Neural crest cell (in vitro differentiated cells): ENCODE results near the gene TMEM231. TPM values are rescaled to one million over a fixed set of nuclear protein-coding genes. Genes with fewer than 3 reads are reported as not detected.
"Not testable (repeated sequence)": the region's sequence is repeated elsewhere in the genome, so short reads cannot be mapped to it uniquely, and the experiment has no call there.

ENCODE experiments used
- DNase-seq: peaks from one replicate; pipeline ENCODE4 v3.0.0; 2021; ENCODE audit warnings: low read depth, mixed read lengths, low spot score
- H3K27ac Mint-ChIP-seq: one replicate; pipeline ENCODE4 v1.8.0; 2021; ENCODE audit warnings: mild to moderate bottlenecking, mixed read lengths; ENCODE audit not compliant: unreplicated experiment
- H3K27me3 Mint-ChIP-seq: 2 replicates; pipeline ENCODE4 v1.8.0; 2021; ENCODE audit warnings: low read depth, mild to moderate bottlenecking, mixed read lengths
- H3K36me3 Mint-ChIP-seq: 2 replicates; pipeline ENCODE4 v1.8.0; 2021; ENCODE audit warnings: low read depth, mild to moderate bottlenecking, mixed read lengths
- H3K4me1 Mint-ChIP-seq: 2 replicates; pipeline ENCODE4 v1.8.0; 2021; ENCODE audit warnings: mixed read lengths
- H3K4me3 Mint-ChIP-seq: one replicate; pipeline ENCODE4 v1.8.0; 2021; ENCODE audit warnings: mild to moderate bottlenecking, mixed read lengths
- H3K9me3 Mint-ChIP-seq: 2 replicates; pipeline ENCODE4 v1.8.0; 2021; ENCODE audit warnings: mixed read lengths
- CTCF ChIP-seq: fragments of 200-600 bp; sonication (generic); conservative IDR thresholded peaks from 2 replicates; pipeline ENCODE4 v1.5.0; 2021; ENCODE audit warnings: antibody characterized with exemption, mild to moderate bottlenecking
- total RNA-seq: library from RNA; stranded (reverse); gene quantifications from 2 replicates; pipeline ENCODE4 v1.2.1, GENCODE V29; 2021

The TMEM231 gene
- total RNA-seq, 1 donor from 2014 or later, result 27.5 TPM

- Mint-ChIP-seq H3K27me3 (no peaks in the 10 kb centered on the region), H3K4me1 (no peaks in the 10 kb centered on the region), H3K36me3 (peaks cover 4% of the 10 kb centered on the region), H3K4me3 (no peak overlapping the region), H3K27ac (no peak overlapping the region), H3K9me3 (no peaks in the 10 kb centered on the region)
- TF ChIP-seq CTCF, result no peak
- no peak for DNase-seq
Measured at GRCh38 chr16:75541236-75541635, 14.8 kb downstream of the TMEM231 start.

- not testable (repeated sequence) for H3K4me1 Mint-ChIP-seq, H3K27ac Mint-ChIP-seq, H3K9me3 Mint-ChIP-seq, H3K36me3 Mint-ChIP-seq, H3K4me3 Mint-ChIP-seq, H3K27me3 Mint-ChIP-seq, DNase-seq
Measured at GRCh38 chr16:75538882-75539565, 17.0 kb downstream of the TMEM231 start.

GRCh38 chr16:75537776-75538175 is 18.3 kb downstream of the TMEM231 start:
- H3K27me3 Mint-ChIP-seq, result no peaks in the 10 kb centered on the region
- TF ChIP-seq CTCF, result no peak
- no peak overlapping the region for H3K4me3 Mint-ChIP-seq
- no peak overlapping the region for H3K27ac Mint-ChIP-seq
- DNase-seq, result no peak
- H3K4me1 Mint-ChIP-seq, result no peaks in the 10 kb centered on the region
- H3K36me3 Mint-ChIP-seq, result no peaks in the 10 kb centered on the region
- no peaks in the 10 kb centered on the region for H3K9me3 Mint-ChIP-seq

- Mint-ChIP-seq H3K27ac (peak within 1 kb of the TSS; percentile 27), H3K9me3 (no peaks in the 10 kb centered on the region), H3K4me3 (no peak within 1 kb of the TSS), H3K4me1 (no peaks in the 10 kb centered on the region), H3K36me3 (no peaks in the 10 kb centered on the region), H3K27me3 (no peaks in the 10 kb centered on the region)
- TF ChIP-seq CTCF, result no peak
- no peak for DNase-seq
Measured at GRCh38 chr16:75535901-75536300, 20.2 kb downstream of the TMEM231 start, which contains the start of gene CHST5. TSS of gene CHST5 (minus strand) at chr16:75536108. CDS start at chr16:75530384, 5,724 bp downstream.

GRCh38 chr16:75535211-75535843 is 20.7 kb downstream of the TMEM231 start:
- no peaks in the 10 kb centered on the region for H3K27me3 Mint-ChIP-seq
- no peak overlapping the region for H3K27ac Mint-ChIP-seq
- no peaks in the 10 kb centered on the region for H3K9me3 Mint-ChIP-seq
- no peaks in the 10 kb centered on the region for H3K36me3 Mint-ChIP-seq
- H3K4me1 Mint-ChIP-seq, result no peaks in the 10 kb centered on the region
- no peak for DNase-seq
- no peak for TF ChIP-seq CTCF
- H3K4me3 Mint-ChIP-seq, result no peak overlapping the region

- Mint-ChIP-seq H3K4me1 (no peaks in the 10 kb centered on the region), H3K4me3 (no peak overlapping the region), H3K9me3 (no peaks in the 10 kb centered on the region), H3K36me3 (no peaks in the 10 kb centered on the region), H3K27ac (no peak overlapping the region), H3K27me3 (no peaks in the 10 kb centered on the region)
- TF ChIP-seq CTCF, result no peak
- DNase-seq, result no peak
Measured at GRCh38 chr16:75534560-75535205, 21.4 kb downstream of the TMEM231 start.
